Central memory CD4-positive, alpha-beta T cell (primary cell): ENCODE results near the gene MYH15.

Experiments
- DNase-seq: peaks from one replicate; pipeline ENCODE4 v3.0.0; 2022

Gene MYH15

DNA sequence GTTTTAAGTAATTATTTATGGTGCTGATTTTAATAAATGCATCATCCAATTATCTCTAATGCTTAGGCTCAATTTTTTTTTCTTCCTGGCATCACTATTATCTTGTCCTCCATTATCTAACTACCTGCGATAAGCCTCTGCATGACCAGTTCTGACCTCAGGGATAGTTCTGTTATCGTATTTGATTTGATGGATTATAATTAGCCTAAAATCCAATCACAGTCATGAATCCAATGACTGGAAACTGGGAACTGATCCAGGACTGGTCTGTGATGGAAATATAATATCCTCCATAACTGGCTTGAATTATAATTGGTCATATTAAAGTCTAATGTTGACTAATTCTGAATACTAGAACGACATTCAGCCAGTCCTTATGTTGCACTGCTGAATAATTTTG is 1.1 kb downstream of the MYH15 start:
- no peak for DNase-seq

DNA sequence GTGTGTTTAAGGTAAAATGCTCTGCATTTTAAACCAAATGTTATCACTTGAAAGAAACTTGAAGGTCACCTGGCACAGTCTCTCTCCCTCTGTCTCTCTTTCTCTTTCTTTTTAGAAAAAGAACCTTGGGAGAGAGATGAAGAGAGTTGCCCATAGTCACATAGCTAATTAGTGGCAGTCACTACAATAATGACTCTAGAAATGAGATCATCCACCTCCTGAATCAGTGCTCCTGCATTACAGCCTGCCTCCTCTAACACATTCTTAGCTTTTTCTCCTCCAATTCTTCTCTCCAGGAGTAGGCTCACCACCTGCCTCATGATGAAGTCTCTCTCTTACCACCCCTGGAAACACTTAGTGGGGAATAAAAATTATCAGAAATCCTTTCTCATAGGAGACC is 2.5 kb downstream of the MYH15 start:
- no peak for DNase-seq

- DNase-seq: no peak
Observed at GRCh38 chr3:108505811-108506210, 4.6 kb downstream of the MYH15 start.

- no peak for DNase-seq
Observed at GRCh38 chr3:108503722-108504121, 6.7 kb downstream of the MYH15 start.

- no peak for DNase-seq
Observed at GRCh38 chr3:108501535-108501934, 8.9 kb downstream of the MYH15 start.

- DNase-seq: no peak
Observed at GRCh38 chr3:108500728-108501127, 9.7 kb downstream of the MYH15 start.

- no peak for DNase-seq
Observed at GRCh38 chr3:108497271-108497670, 13.1 kb downstream of the MYH15 start.

GRCh38 chr3:108495717-108496116 is 14.7 kb downstream of the MYH15 start:
- no peak for DNase-seq

- DNase-seq: no peak
Observed at GRCh38 chr3:108494906-108495531, 15.4 kb downstream of the MYH15 start.

DNA sequence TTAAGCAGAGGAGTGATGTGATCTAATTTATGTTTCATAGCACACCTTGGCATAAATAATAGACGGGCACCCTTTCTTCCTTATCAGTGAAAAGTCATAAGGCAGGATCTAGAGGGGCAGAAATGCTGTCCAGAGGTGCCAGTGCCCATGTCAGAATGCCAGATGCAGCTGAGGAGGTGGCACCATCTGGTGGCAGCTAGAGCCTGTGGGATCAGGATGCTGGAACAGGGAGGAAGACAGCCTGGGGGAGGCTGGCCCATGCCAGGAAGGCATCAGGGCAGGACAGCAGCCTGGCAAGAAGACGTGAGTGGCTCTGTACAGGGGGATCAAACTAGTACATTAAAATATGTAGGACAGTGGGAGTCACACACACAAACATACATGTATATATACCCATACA is 16.5 kb downstream of the MYH15 start:
- no peak for DNase-seq

DNA sequence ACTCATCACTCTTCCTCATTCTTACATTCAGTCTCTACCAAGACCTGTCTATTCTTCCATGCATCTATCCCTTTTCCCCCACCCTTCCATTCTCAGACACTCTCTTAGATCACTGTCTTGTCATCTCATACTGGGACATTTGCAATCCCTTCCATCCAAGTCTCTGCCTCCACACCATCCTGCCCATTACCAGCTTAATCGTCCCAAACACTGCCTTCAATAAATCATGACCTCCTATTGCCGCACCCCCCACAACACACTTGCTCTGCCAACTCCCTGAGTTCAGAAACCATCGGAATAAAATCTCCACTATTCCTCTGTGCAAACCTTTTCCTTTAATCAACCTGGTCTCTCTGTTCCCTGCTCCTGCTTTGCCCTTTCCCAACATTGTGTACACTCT is 18.9 kb downstream of the MYH15 start:
- DNase-seq: no peak

- DNase-seq: peak; percentile 40
Observed at GRCh38 chr3:108489776-108490175, 20.6 kb downstream of the MYH15 start.

DNA sequence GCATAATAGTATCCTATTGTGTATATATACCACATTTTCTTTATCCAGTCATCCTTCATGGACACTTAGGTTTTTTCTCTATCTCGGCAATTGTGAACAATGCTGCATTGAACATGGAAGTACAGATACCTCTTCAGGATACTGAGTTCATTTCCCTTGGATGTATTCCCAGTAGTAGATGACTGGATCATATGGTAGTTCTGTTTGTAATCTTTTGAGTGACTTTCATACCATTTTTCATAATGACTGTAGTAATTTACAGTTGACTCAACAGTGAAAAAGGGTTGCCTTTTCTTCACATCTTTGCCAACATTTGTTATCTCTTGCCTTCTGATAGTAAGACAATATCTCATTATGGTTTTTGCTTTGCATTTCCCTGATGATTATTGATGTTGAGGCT is 21.8 kb downstream of the MYH15 start:
- DNase-seq: no peak

DNA sequence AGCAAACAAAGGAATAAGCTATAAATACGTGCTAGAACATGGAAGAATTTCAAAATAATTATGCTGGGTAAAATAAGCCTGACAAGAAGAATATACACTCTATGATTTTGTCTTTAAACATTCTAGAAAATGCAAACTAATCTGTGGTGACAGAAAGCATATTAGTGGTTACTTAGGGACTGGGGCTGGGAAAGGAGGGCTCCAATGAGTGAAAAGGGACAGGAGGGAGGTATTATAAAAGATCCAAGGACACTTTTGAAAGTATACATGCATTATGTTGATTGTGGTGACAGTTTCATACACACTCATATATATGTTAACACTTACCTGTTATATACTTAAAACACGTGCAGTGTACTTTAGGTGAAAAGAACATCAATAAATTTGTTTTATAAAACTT is 23.0 kb downstream of the MYH15 start:
- no peak for DNase-seq

- DNase-seq: no peak
Observed at GRCh38 chr3:108486941-108487340, 23.5 kb downstream of the MYH15 start.

DNA sequence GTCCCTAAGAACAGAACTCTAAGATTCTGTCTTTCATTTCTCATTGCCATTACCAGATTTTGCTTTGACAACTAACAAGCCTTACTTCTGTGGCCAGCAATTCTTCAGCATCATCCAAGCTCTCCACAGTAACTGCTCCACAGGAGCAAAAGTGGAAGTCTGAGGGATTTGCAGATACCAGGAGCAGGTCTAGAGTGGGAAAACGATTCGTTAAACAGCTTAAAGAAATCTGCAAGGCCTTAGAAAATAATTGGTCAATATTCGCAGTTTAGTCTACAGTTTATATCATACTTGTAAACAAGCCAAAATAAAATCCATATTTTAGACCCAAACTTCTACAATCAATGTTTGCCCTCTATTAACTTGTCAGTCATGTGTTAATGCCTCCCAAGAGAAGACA is 24.1 kb downstream of the MYH15 start:
- no peak for DNase-seq

DNA sequence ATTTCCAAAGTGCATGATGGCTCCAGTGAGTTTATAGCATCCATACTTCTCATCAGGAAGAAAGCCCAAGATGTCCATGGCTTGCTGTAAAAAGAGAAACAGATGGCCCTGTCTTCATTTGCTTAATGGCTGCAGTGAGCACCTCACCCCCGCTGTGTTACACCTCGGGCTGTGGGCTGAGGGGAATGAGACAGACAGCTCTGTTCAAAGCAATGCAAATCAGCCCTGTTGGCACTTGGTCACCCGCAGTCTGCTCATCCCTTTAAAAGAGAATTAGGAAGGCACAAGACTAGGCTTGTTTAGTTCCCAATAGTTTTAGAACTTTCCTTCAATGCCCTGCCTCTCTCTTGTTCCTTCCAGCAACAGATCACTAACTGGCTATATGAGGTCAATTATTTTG is 25.2 kb downstream of the MYH15 start:
- DNase-seq: no peak

GRCh38 chr3:108479224-108479623 is 31.2 kb downstream of the MYH15 start:
- DNase-seq: no peak

GRCh38 chr3:108477511-108478147 is 32.8 kb downstream of the MYH15 start:
- DNase-seq: peak; percentile 51

DNA sequence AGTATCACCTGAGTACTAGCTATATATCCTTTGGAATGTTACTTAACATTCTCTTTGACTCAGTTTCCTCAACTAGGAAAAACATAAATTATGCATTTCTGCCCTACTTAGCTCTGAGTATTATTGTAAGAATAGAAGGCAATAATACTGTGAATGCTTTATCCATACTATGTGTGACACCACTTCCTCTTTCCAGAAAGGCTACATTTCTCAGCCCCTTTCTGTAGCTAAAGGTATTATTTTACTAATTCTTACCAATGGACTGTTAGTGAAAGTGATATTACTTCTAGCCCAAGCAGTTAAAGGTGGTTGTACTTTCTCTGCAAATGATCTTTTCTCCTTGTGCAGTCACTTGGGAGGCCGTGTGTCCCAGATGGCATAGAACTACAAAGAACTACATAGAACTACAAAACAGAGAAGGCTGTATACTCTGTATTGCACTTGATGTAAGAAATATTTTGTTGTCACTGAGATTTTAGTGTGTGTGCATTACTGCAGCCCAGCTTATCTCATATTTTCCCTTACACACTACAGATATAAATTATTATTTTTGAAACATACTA is 35.1 kb downstream of the MYH15 start:
- no peak for DNase-seq

GRCh38 chr3:108474581-108474980 is 35.8 kb downstream of the MYH15 start:
- DNase-seq: no peak

DNA sequence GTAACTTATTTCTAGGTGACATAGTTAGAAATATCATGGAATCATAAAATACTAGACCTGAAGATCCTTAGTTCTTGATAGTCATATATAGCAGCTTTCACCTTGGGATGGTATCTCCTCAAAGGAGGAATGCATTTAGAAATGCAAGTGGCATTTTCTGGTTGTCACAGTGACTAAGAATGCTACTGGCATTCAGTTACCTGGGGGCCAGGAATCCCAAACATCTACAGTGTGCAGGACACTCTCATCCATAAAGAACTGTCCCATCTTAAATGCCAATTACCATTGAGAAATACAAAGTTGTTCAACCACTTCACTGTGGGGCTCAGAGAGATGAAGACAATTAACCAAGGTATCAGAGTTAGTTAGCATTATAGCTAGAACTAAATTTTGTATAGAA is 36.7 kb downstream of the MYH15 start:
- no peak for DNase-seq

DNA sequence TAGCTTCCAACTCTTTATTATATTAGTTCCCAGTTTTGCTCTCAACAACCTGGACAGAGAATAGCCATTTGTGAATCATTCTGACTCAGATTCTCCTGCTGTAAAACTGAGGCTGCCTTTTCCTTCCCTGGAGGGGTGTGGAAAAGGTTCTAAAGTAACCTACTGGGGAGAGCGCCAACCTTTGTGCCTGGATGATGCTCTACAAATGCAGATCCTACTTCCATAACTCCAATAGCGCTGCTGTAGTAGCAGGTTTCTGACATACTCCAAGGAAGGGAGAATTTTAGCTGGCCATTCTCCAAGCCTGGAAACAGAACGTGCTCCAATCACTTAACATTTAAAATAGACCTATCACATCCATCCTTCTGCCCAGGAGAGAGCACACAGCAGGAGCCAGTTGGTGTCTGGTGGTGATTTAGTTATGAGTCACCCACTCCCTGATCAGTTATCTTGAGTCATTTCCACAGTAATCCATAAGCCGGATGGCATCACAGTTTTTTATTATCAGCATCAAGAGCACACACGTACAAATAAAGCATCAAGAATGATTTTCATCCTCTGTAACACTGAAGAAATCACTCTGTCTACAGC is 38.3 kb downstream of the MYH15 start:
- no peak for DNase-seq

DNA sequence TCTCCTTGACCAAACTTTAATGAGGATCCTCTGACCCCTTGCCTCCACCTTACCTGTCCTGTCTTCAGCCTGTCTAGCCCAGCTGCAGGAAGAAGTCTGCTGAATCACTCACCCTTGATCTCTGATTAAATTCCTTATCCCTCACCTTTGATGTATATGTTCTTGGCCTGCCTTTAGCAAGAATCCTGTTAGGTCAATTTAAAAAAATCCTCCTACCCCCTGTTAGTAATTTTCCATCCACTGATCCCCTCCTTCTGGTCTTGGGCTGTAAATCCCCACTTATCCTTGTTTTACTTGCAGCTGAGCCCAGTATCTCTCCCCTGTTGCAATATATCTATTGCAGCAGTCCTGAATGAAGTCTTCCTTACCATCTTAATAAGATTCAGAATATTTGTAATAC is 39.0 kb downstream of the MYH15 start:
- no peak for DNase-seq
